ENCODE data around the gene AFF2.
A peak's percentile ranks its signal among the peaks of the same experiment; 100 is the strongest.
"Not testable (repeated sequence)": the region's sequence is repeated elsewhere in the genome, so short reads cannot be mapped to it uniquely, and the experiment has no call there.

AFF2 gene

DNA sequence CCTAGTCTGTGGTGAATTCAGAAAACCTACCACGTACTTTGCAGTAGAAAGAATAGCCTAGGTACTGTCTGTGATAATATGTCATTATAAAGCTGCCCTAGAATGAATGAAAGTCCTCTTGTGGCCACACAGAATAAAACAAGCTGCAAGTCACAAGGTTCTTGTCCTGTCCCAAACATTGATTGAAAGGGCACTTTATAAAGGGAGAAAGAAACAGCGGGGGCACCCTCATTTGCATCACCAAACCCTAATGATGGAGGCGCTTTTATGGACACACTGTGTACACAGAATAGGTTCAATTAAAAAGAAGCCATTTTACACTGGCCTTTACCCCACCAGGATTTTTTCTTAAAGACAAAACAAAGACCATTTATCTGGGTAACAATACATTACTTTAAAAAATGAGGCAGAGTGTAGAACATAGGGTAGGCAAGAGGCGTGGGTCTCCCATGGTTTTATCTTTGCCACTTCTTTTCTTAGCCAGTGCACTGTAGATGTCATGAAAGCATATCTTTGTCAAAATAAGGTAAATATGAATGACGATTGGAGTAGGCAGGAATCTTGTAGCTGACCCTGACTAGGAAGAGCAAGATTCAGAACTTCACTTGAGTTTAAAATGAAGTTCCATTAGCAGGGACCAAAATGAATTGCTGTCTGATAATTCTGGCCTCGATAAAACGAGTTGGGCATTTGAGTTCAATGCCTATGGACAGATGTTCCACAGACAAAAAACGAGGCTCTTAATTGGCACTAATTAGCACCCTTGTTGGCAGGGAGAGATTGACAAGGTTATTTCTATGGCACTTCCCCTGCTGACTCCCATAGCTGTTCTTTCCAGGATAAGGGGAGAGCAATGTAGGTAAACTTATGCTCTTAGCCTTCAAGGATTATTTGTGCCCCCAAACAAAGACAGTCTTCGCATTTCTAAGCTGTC lies 365.1 kb downstream of the AFF2 start:
- no peak for DNase-seq (ENCODE audit: low spot score)

DNA sequence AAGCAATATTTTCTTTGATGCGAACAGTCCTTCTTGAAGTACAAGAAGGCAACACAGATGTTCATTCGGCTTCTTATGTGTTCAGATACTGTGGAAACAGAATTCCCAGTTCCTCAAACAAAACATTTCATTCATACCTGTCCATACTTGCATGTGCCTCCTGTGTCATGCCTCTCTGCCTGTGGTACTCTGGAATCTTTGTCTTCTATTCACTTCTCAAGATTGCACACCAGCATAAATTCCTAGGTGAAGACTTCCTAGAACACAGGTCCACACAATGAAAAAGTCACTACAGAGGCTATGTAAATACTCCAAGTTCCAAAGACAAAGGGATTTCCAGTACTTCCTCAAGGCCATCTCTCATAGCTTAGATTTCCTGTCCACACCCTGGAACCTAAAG lies 367.2 kb downstream of the AFF2 start:
- DNase-seq (ENCODE audit: low spot score): no peak

DNA sequence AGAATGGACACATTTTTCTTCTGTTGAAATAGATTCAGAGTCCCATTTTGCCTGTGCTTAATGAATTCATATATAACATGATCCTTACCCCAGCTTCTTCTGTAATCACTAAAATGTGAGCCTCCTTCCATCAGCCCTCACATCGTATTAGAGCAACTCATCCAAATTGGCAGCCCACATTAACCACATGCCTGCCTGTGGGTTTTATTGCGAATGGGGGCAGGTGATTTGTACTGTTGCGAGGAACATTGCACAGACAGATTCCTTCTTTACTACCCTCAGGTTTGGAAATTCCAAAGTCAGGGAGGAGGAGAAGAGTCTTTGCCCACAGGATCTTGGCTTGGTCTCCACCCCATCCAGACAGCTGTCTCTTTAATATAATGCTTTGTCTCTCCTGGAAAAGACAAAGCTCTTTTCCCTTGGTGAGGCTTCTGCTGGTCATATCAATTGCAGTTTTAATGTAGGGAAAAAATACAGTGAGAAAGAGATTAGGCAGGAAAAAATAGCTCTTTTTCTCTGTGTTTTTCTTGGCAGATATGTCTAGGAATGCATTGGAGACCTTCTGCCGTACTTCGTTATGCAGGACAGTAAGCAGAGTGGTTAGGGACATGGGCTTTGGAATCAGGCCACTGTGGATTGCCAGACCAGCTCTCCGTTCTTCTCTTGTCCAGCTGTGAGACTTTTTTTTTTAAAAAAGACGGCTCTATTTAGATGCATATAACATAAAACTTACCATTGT lies 371.2 kb downstream of the AFF2 start:
- no peak for DNase-seq (ENCODE audit: low spot score)

DNA sequence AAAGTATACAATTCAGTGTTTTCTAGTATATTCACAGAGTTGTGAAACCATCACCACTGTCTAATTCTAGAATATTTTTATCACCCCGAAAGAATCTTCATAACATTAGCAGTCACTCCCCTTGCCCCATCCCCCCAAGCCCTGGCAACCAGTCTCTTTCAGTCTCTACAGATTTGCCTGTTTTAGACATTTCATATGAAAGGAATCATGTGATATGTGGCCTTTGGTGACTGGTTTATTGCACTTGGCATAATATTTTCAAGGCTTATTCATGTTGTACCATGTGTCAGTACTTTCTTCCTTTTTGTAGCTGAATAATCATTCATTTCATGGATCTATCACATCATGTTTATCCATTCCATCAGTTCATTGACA lies 371.7 kb downstream of the AFF2 start:
- DNase-seq (ENCODE audit: low spot score): no peak

DNA sequence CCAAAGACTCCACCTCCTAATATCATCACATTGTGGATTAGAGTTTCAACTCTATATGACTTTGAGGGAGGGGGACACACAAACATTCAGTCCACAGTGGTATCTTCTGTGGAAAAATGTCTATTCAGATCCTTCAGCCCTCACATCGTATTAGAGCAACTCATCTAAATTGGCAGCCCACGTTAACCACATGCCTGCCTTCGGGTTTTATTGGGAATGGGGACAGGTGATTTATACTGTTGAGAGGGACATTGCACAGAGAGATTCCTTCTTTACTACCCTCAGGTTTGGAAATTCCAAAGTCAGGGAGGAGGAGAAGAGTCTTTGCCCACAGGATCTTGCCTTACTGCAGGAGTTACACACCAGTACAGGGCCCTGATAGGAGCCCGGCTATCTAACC lies 372.5 kb downstream of the AFF2 start:
- no peak for DNase-seq (ENCODE audit: low spot score)

DNA sequence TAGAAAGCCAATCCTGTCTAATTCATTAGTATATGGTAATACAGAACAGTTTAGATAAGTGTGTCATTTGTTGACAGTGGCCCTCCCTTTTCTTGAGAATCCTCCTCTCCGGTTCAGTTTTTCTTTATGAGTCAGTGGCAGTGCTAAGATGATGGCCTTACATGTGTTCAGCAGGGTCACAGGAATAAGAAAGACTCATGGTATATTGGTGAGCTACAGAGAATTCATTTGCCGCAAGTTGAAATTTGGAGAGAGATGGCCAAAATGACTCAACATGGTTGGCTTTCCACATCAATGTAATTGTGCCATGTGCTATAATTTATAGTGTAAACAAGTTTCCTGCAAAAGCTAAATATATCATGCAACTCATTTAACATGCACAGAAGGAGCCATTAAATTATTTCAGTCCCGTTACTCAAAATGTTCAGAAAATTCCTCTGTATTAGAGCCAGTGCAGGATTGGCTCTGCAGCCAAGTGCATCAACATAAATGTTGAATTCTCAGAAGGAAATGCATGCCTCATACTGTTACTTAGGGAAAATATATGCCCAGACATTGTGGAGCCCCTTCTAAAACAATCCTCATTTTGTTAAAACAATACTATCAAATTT lies 374.3 kb downstream of the AFF2 start:
- DNase-seq (ENCODE audit: low spot score): no peak

DNA sequence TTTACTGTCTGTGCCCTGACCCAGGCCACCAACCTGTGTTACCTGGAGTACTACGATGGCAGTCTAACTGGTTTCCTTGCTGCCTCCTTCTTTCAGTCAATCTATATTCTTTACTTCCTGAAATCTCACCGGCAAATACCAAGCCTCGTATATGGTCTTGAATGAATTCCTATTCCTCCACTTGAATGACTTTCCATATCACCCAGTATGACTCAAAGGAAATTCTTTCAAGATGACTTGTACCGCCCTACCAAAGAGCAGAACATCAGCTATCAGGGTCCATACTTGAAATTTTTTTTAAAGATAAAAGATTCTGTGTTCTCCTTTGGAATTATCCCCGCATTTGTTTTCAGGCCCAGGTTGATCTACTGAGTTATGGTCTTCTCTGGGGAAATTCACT lies 378.0 kb downstream of the AFF2 start:
- DNase-seq (ENCODE audit: low spot score): no peak

DNA sequence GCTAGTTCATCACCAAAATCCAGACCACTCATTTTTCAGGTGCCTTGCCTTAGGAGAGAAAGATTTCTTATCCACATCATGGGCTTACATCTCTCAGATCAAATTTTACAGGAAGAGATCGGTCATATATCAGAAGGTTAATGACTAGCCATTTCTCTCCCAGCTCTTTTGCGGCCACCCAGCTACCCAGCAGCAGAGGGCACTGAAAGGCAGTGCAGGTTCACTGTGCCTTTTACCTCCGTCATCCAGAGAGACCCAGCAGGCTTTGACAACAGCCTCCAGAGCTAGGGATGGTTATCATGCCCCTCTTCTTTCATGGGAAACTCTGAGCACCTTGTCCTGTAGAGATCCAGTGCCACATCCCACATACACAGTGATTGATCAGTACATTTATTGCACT lies 384.8 kb downstream of the AFF2 start:
- no peak for DNase-seq (ENCODE audit: low spot score)

DNA sequence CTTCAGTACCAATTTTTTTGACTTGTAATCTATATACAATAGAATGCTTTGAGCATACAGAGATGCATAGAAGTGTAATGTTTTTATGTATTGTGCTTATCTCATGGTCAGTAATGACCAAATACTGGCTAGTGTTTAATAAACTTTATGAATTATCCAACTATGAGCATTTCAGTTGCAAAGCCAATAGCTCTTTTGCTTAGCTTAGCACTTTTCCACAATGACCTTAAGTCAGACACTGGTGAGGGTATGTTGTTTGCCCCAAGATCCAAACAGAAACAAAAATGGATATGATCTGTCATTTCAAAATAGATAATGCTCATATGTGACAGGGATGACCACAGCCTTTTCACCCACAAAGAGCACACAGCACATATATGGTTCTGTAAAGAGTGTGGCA lies 393.0 kb downstream of the AFF2 start:
- DNase-seq (ENCODE audit: low spot score): no peak

DNA sequence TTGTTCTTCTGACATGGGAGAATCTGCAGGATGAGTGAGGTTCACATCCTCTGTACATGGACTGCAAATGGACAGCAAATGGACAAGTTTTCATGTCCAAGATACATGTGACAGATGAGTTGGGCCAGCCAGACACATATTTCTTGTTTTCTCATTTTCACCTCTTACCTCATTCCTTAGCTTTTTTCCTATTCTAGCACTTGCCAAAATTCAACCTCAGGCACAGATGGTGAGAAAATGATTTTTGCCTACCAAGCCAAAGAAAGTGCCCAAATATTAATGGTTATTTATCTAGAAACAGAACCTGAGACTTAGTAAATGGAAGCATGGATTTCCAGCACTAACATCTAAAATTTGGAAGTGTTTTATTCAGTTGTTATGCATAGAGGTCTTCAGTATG lies 402.2 kb downstream of the AFF2 start:
- DNase-seq (ENCODE audit: low spot score): no peak

DNA sequence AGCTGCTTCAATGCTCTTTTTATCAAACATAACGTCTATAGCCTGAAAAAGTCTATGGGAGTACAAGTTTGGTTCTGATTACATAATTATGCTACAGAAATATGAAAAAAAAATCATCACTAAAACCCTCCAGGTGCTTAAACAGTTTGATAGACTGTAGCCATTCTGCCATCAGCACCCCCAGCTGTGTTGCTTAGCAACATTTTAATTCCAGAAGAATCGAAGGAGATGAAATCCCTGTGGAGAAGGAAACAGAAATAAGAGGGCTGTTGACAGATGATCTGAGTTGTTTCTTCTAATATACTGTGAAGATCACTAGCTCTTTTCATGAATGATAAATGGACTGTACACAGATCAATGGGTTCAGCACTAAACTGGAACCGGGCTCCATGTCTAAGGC lies 402.8 kb downstream of the AFF2 start:
- no peak for DNase-seq (ENCODE audit: low spot score)

DNA sequence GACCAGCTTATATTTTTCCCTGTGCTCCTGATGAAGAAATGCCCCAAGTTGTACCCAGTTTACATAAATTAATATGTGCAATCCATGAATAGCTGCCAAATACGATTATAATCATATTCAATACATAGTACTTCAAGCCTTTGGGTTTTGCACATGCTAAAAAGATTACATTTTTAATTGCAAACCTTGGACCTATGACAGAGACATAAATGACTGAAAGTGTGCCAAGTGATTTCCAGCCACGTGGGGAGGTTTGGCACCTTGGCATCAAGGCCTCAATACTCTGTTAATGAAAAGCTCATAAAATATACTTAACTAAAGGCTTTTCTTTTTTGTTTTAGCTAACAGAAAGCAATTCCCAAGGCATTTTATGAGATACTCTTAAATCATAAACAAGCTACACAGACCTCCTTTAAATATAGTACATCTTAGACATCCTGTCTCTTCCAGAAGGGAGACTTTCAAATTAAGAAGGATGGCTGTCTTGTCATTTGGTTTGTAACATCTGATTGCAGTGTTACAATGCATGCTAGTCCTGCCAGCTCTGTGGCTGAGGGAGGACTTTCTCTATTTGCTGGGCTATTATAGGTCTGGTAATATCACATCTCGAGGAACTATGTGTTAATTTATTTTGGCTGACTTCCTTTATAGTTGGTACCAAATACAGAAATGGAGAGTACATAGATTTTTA lies 404.1 kb downstream of the AFF2 start:
- no peak for DNase-seq (ENCODE audit: low spot score)

DNA sequence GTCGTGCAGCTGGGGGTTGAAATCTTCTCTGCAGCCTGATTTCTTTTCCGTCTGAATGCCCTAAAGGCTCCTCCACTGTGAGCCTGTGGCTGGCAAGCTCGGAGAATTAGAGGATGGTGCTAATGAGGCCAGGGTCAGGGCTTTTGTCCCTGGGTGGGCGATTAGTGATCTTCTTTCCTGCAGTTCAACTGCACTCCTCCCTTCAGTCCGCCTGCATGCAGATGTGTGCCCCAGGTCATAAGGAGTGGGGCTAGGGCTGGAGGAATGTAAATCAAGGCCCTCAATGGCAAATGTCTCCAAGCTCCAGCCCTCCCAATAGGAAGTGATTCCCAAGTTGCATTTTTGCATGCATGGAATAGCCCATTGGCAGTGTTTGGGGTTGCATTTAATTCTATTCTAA lies 405.0 kb downstream of the AFF2 start:
- DNase-seq (ENCODE audit: low spot score): no peak

DNA sequence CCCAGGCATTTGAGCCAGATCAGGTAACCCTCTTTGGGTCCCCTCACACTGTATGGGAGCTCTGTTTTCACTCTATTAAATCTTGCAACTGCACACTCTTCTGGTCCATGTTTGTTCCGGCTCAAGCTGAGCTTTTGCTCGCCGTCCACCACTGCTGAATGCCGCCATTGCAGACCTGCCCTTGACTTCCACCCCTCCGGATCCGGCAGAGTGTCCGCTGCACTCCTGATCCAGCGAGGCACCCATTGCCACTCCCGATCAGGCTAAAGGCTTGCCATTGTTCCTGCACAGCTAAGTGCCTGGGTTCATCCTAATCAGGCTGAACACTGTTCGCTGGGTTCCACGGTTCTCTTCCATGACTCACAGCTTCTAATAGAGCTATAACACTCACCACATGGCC lies 406.2 kb downstream of the AFF2 start:
- DNase-seq (ENCODE audit: low spot score): not testable (repeated sequence)

DNA sequence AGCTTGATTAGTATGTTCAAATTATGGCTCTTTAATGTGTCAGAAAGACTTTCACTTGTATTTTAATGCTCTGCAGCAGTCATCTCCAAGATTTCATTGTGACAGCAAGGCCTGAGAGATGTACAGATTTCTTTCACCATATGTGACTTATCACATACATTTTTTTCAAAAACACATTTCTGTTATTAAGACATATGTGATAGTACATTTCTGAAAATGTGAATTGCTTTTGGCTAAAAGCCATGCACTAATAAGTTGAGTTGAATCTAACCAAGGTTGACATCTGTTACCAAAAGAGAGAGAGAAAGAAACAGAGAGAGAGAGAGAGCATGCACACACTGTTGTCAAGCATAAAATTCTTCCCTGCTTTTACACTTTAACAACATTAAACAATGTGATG lies 409.3 kb downstream of the AFF2 start:
- no peak for DNase-seq (ENCODE audit: low spot score)

DNA sequence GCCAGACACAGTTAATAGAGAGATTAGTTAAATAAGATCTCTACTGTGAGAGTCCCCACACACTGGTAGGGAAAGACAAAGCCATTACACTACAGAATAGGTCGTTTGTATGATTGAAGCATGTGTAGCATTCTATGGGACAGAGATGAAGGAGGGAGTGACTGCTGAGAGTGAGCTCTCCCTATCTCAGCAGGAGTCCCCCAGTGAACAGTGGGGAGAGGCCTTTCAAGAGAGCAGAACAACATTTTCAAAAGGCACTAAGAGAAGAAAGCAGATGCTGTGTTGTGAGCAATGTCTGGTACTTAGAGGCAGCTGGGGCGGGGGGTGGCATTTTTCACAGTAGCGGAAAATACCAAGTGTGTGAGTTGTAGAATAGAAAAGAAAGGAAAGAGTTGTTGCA lies 413.6 kb downstream of the AFF2 start:
- DNase-seq (ENCODE audit: low spot score): peak; percentile 7

DNA sequence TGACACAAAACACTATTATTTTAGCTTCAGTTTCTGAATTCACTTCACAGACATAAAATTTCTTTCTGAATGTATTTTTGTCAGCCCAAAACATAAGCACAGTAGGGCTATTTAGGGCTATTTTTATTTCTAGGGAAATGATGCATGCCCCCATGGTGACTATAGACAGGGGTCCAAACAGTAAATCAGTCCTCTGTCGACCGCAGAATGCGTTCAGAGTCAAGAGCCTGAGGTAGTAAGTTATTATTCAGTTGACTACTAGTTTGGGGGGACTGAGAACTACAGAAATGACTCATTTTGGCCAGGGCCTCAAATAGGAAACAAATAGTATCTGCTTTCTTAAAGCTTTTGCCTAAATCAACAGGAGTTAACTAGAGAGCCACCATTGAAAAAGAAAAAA lies 414.4 kb downstream of the AFF2 start:
- no peak for DNase-seq (ENCODE audit: low spot score)

DNA sequence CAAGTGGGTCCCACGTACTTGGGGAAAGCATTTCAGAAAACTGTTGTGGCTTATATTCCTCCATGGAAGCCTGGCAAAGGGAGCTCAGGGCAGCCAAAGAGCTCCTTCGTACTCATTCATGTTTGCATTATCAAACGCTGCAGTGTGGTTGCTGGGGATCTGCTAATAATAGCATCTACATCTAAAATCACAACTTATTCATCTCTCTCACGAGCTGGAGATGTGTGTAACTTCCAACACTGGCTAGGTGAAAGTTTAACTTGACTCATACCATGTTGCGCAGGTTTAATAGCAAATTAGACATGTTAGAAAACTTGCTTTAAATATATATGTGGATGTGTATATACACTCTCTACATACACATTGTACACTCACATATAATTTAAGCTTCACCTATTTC lies 415.1 kb downstream of the AFF2 start:
- no peak for DNase-seq (ENCODE audit: low spot score)

DNA sequence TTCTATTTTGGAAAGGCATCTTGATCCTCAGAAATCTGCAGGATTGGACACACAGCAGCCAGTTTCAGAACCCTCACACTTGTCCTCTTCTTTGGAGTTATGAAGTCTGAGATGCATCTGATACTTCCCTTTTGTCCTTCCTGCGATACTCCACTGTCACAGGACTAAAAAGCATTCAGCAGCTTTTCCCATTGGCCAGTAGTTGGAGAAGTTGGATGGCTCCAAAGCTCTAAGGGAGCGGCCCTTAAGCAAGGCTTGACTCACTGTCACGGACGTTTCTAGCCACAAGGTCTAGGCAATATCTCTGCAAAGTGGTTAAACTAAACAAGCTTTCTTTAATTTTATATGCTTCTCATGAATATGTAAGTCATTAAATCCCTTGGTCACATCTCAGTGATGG lies 417.0 kb downstream of the AFF2 start:
- no peak for DNase-seq (ENCODE audit: low spot score)

DNA sequence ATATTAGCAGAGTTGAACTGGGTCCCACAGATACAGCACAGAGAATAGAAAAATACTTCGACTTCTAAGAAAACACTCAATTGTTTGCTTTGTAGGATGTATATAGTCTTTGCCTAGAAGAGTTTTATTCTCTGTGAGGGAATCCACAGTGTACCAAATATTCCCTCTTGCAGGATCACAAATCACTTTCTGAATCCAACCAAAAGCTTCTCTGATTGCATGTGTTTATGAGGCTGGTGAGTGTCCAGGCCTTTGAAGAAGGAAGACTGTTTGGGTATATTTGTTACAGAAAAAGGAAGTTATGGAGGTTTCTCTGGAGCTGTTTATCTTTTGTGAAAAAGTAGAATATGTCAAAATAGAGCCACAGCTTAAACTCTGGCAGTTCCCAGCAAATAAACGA lies 423.2 kb downstream of the AFF2 start:
- DNase-seq (ENCODE audit: low spot score): no peak

DNA sequence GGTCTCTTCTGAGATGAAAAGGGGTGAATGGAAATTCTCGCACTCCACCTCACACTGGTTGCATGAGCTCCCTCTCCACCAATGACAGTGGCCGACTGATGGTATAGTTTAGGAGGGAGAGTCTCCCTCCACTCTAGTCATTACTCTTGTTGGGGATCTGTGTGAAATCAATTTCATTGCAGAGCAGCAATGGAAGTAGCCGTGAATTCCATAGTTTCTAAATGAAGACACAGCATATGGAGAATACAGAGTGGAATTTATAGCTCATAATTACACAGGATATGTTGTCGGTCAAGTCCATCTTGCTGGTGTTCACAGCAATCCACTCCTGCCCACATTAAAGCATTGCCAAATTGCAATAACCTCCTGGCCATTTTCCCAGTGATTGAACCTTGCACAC lies 426.0 kb downstream of the AFF2 start:
- DNase-seq (ENCODE audit: low spot score): no peak

DNA sequence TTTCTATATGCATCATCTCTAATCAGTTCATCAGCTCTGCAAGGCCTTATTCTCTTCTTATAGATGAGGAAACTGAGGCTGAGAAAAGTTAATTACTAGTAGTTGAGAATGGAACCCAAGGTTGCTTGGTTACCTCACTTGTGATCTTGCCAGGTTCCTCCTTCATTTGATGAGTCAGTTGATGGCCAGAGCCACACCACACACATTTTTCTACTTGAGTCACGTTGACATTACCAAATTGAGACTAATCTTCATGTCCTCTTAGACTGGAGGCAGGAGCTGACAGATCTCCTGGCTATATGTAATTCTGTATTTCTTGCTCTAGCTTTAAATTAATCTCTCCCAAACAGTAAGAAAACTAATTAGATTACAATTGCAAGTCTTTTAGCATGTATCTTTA lies 428.4 kb downstream of the AFF2 start:
- DNase-seq (ENCODE audit: low spot score): no peak

DNA sequence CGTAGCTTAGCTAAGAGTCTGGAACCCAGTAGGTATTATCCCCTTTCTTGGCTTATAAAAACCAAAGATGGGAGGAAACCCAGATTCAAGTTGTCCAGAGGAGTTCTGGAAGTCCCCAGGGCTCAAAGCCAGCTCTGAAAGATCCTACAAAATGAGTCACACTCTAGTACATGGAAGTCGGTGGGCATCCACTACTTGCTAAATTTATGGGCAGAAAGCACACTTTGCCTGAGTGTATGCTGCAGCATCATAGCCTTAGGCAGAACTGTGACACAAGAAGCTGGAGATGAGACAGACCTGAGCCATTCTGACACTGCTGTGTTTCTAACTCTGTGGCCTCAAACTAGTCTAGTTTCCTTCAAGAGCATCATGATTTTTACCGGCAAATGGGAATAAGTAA lies 429.3 kb downstream of the AFF2 start:
- no peak for DNase-seq (ENCODE audit: low spot score)
